HG02642 (cell line): Measurements from ENCODE around the gene PPP1CC.
"Not testable (repeated sequence)": the region's sequence is repeated elsewhere in the genome, so short reads cannot be mapped to it uniquely, and the experiment has no call there.

Experiments
- ATAC-seq: cut with Tn5 transposase; IDR thresholded peaks from one replicate; pipeline ENCODE4 v1.9.1; 2021; ENCODE audit warnings: mild to moderate bottlenecking; ENCODE audit not compliant: unreplicated experiment, poor library complexity

PPP1CC gene

GRCh38 chr12:110742718-110743570 lies at the start of gene PPP1CC:
Gene PPP1CC, minus strand, starts transcription at chr12:110742891. Its CDS starts 184 bp downstream, at chr12:110742707.
- peak; percentile 77 for ATAC-seq

- ATAC-seq: no peak
Measured at GRCh38 chr12:110791589-110791988, 48.9 kb upstream of the PPP1CC start.

GRCh38 chr12:110790301-110790700 lies 47.6 kb upstream of the PPP1CC start:
- ATAC-seq: no peak

- no peak for ATAC-seq
Measured at GRCh38 chr12:110786012-110786411, 43.3 kb upstream of the PPP1CC start.

GRCh38 chr12:110785240-110785639 lies 42.5 kb upstream of the PPP1CC start:
- ATAC-seq: no peak

GRCh38 chr12:110782922-110783321 lies 40.2 kb upstream of the PPP1CC start:
- ATAC-seq: no peak

GRCh38 chr12:110782094-110782493 lies 39.4 kb upstream of the PPP1CC start:
- ATAC-seq: no peak

GRCh38 chr12:110780448-110780847 lies 37.8 kb upstream of the PPP1CC start:
- ATAC-seq: no peak

- ATAC-seq: no peak
Measured at GRCh38 chr12:110778833-110779577, 36.3 kb upstream of the PPP1CC start.

- peak; percentile 87 for ATAC-seq
Measured at GRCh38 chr12:110776410-110776809, 33.7 kb upstream of the PPP1CC start.

- ATAC-seq: no peak
Measured at GRCh38 chr12:110775997-110776396, 33.3 kb upstream of the PPP1CC start.

GRCh38 chr12:110774824-110775223 lies 32.1 kb upstream of the PPP1CC start:
- no peak for ATAC-seq

GRCh38 chr12:110768960-110769359 lies 26.3 kb upstream of the PPP1CC start:
- no peak for ATAC-seq

- ATAC-seq: no peak
Measured at GRCh38 chr12:110767863-110768262, 25.2 kb upstream of the PPP1CC start.

- ATAC-seq: no peak
Measured at GRCh38 chr12:110766311-110767154, 23.8 kb upstream of the PPP1CC start.

- ATAC-seq: not testable (repeated sequence)
Measured at GRCh38 chr12:110765572-110765971, 22.9 kb upstream of the PPP1CC start.

- ATAC-seq: no peak
Measured at GRCh38 chr12:110765111-110765510, 22.4 kb upstream of the PPP1CC start.

GRCh38 chr12:110763583-110763982 lies 20.9 kb upstream of the PPP1CC start:
- ATAC-seq: no peak

GRCh38 chr12:110762891-110763290 lies 20.2 kb upstream of the PPP1CC start:
- ATAC-seq: no peak

GRCh38 chr12:110760204-110760609 lies 17.5 kb upstream of the PPP1CC start:
- no peak for ATAC-seq

- no peak for ATAC-seq
Measured at GRCh38 chr12:110758922-110759321, 16.2 kb upstream of the PPP1CC start.
